Neural cell (in vitro differentiated cells): ENCODE measurements around the gene USB1. TPM values are rescaled to one million over a fixed set of nuclear protein-coding genes. Genes with fewer than 3 reads are reported as not detected.

Experiments used
- H2AFZ ChIP-seq: fragments of 200-600, 300-800 bp; sonication (generic), shearing (Covaris generic); 2 replicates; pipeline ENCODE4 v1.6.0; 2014; ENCODE audit warnings: low read depth, mild to moderate bottlenecking, antibody characterized with exemption, low read length, moderate library complexity
- H3F3A ChIP-seq: fragments of 200-600 bp; shearing (Covaris generic); 2 replicates; pipeline ENCODE4 v1.6.1; 2016; ENCODE audit warnings: mild to moderate bottlenecking, moderate library complexity, mixed read lengths, antibody characterized with exemption, low read length; ENCODE audit not compliant: insufficient read depth, poor library complexity, severe bottlenecking
- H3K27ac ChIP-seq: fragments of 200-600, 300-800 bp; sonication (generic), shearing (Covaris generic); 2 replicates; pipeline ENCODE4 v1.5.1; 2014; ENCODE audit warnings: mild to moderate bottlenecking, low read length, moderate library complexity
- H3K27me3 ChIP-seq: fragments of 300-800, 200-600 bp; sonication (generic), shearing (Covaris generic); 2 replicates; pipeline ENCODE4 v1.6.0; 2014; ENCODE audit warnings: mild to moderate bottlenecking, low read depth, low read length, moderate library complexity; ENCODE audit not compliant: insufficient read depth
- H3K36me3 ChIP-seq: fragments of 300-800, 200-600 bp; sonication (generic), shearing (Covaris generic); 2 replicates; pipeline ENCODE4 v1.5.1; 2014; ENCODE audit warnings: mild to moderate bottlenecking, antibody characterized with exemption, low read length, moderate library complexity; ENCODE audit not compliant: insufficient read depth
- H3K4me2 ChIP-seq: fragments of 300-800, 200-600 bp; sonication (generic), shearing (Covaris generic); 2 replicates; pipeline ENCODE4 v1.6.0; 2014; ENCODE audit warnings: mild to moderate bottlenecking, low read length
- H3K4me3 ChIP-seq: fragments of 300-800, 200-600 bp; sonication (generic), shearing (Covaris generic); 2 replicates; pipeline ENCODE4 v1.5.1; 2014; ENCODE audit warnings: mild to moderate bottlenecking, low read length, moderate library complexity
- H3K79me2 ChIP-seq: fragments of 200-600 bp; shearing (Covaris generic); replicated peaks from 2 replicates; pipeline ENCODE4 v1.6.0; 2014; ENCODE audit warnings: mild to moderate bottlenecking, low read length, moderate library complexity; ENCODE audit not compliant: insufficient read depth
- H3K9ac ChIP-seq: fragments of 300-800, 200-600 bp; sonication (generic), shearing (Covaris generic); 2 replicates; pipeline ENCODE4 v1.6.1; 2016; ENCODE audit warnings: mild to moderate bottlenecking, low read length, mixed read lengths
- H3K9me2 ChIP-seq: fragments of 200-600 bp; shearing (Covaris generic); 2 replicates; pipeline ENCODE4 v1.6.1; 2016; ENCODE audit warnings: mild to moderate bottlenecking, low read length, mixed read lengths; ENCODE audit not compliant: insufficient read depth
- H3K9me3 ChIP-seq: fragments of 200-600, 300-800 bp; sonication (generic), shearing (Covaris generic); 2 replicates; pipeline ENCODE4 v1.6.1; 2016; ENCODE audit warnings: mild to moderate bottlenecking, mixed run types, low read length, moderate library complexity, mixed read lengths
- H4K20me1 ChIP-seq: fragments of 200-600 bp; shearing (Covaris generic); 2 replicates; pipeline ENCODE4 v1.6.1; 2016; ENCODE audit warnings: mild to moderate bottlenecking, mixed run types; ENCODE audit not compliant: insufficient read depth
- EP300 ChIP-seq: fragments of 450-650 bp; conservative IDR thresholded peaks from 2 replicates; pipeline ENCODE4 v1.6.1; 2014; ENCODE audit warnings: antibody characterized with exemption, mild to moderate bottlenecking, moderate library complexity; ENCODE audit not compliant: poor library complexity, severe bottlenecking
- EZH2 ChIP-seq: fragments of 200-600, 300-800 bp; shearing (Covaris generic), sonication (generic); IDR thresholded peaks from 2 replicates; pipeline ENCODE4 v1.6.1; 2014; ENCODE audit warnings: antibody characterized with exemption, low read length, borderline replicate concordance, mild to moderate bottlenecking; ENCODE audit not compliant: insufficient read depth, poor library complexity, severe bottlenecking
- MXI1 ChIP-seq: fragments of 450-650 bp; conservative IDR thresholded peaks from 2 replicates; pipeline ENCODE4 v1.6.1; 2014; ENCODE audit warnings: antibody characterized with exemption, mild to moderate bottlenecking; ENCODE audit not compliant: poor library complexity, severe bottlenecking
- POLR2AphosphoS5 ChIP-seq: IDR thresholded peaks from 2 replicates; pipeline ENCODE4 v1.6.1; 2012
- RAD21 ChIP-seq: fragments of 450-650 bp; conservative IDR thresholded peaks from 2 replicates; pipeline ENCODE4 v1.6.1; 2014; ENCODE audit warnings: antibody characterized with exemption, mild to moderate bottlenecking, moderate library complexity
- SMC3 ChIP-seq: fragments of 450-650 bp; conservative IDR thresholded peaks from 2 replicates; pipeline ENCODE4 v1.6.1; 2014; ENCODE audit warnings: antibody characterized with exemption, mild to moderate bottlenecking, moderate library complexity; ENCODE audit not compliant: poor library complexity
- TAF1 ChIP-seq: IDR thresholded peaks from 2 replicates; pipeline ENCODE4 v1.6.1; 2012; ENCODE audit warnings: low read depth
- polyA plus RNA-seq: library from polyadenylated mRNA; depleted of rRNA; stranded (reverse); fragments of >200 nt; gene quantifications from 2 replicates; pipeline ENCODE4 v1.2.3, GENCODE V29; 2014
- TF ChIP-seq, protein P1 (sequence below): IDR thresholded peaks from 2 replicates; pipeline ENCODE4 v1.6.1; 2012; ENCODE audit warnings: borderline replicate concordance
- TF ChIP-seq, protein P2 (sequence below): fragments of 450-650 bp; IDR thresholded peaks from 2 replicates; pipeline ENCODE4 v1.5.1; 2014; ENCODE audit warnings: antibody characterized with exemption, mild to moderate bottlenecking, moderate library complexity; ENCODE audit not compliant: poor library complexity, severe bottlenecking

The USB1 gene
- polyA plus RNA-seq, 1 donor from 2014 or later, result 25.7 TPM

DNA sequence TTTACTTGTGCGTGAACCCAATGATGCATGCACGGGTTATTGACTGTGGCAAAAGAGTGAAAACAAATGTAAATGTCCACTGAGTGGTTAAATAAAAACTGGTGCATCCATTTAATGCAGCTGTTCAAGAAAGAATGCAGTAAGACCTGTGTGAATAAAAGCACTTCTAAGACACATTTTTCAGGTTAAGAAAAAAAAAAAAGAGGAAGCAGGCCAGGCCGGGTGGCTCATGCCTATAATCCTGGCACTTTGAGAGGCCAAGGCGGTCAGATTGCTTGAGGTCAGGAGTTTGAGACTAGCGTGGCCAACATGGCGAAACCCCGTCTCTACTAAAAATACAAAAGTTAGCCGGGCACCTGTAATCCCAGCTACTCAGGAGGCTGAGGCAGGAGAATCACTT, 42.1 kb upstream of the USB1 start:
- Histone ChIP-seq H2AFZ (no peak overlapping the region), H3K9ac (no peak overlapping the region)

DNA sequence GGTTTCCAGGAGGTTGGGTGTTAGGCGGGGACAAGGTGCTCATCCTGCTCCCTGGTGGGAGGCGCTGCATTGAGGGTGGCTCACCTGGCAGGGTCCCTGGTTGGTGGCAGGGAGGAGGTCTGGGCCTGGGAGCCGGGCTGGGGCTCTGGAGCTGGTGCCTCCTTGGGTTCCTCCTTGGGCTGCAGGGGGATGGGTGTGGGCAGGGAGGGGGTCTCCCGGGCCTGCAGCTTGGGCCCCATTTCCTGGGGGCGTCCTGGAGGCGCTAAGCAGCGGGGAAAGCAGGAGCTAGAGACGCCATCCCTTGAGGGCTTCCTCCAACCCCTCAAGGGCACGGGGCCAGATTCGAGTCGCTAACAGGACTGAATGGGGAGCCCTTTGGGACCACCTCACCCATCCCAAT, 41.4 kb upstream of the USB1 start:
- no peak overlapping the region for H3K4me2 ChIP-seq
- H3K79me2 ChIP-seq, result no peaks in the 10 kb centered on the region
- H3F3A ChIP-seq, result no peaks in the 10 kb centered on the region
- no peaks in the 10 kb centered on the region for H3K9me2 ChIP-seq
- no peak overlapping the region for H2AFZ ChIP-seq
- no peak overlapping the region for H3K27ac ChIP-seq
- H3K9me3 ChIP-seq, result no peaks in the 10 kb centered on the region
- H4K20me1 ChIP-seq, result no peaks in the 10 kb centered on the region
- no peaks in the 10 kb centered on the region for H3K27me3 ChIP-seq
- no peaks in the 10 kb centered on the region for H3K36me3 ChIP-seq
- H3K4me3 ChIP-seq, result no peak overlapping the region
- H3K9ac ChIP-seq, result no peak overlapping the region
- TF ChIP-seq TAF1 (no peak), POLR2AphosphoS5 (no peak), EP300 (no peak), SMC3 (no peak), MXI1 (no peak), EZH2 (no peak)

More for the DNA sequence above, 42.1 kb upstream of the USB1 start:
- no peaks in the 10 kb centered on the region for H3K27me3 ChIP-seq
- H3K27ac ChIP-seq, result no peak overlapping the region
- H3K9me2 ChIP-seq, result no peaks in the 10 kb centered on the region
- no peaks in the 10 kb centered on the region for H4K20me1 ChIP-seq
- no peaks in the 10 kb centered on the region for H3K36me3 ChIP-seq
- H3F3A ChIP-seq, result no peaks in the 10 kb centered on the region
- H3K79me2 ChIP-seq, result no peaks in the 10 kb centered on the region
- no peak overlapping the region for H3K4me2 ChIP-seq
- TF ChIP-seq EP300, result no peak
- TF ChIP-seq, protein P1, sequence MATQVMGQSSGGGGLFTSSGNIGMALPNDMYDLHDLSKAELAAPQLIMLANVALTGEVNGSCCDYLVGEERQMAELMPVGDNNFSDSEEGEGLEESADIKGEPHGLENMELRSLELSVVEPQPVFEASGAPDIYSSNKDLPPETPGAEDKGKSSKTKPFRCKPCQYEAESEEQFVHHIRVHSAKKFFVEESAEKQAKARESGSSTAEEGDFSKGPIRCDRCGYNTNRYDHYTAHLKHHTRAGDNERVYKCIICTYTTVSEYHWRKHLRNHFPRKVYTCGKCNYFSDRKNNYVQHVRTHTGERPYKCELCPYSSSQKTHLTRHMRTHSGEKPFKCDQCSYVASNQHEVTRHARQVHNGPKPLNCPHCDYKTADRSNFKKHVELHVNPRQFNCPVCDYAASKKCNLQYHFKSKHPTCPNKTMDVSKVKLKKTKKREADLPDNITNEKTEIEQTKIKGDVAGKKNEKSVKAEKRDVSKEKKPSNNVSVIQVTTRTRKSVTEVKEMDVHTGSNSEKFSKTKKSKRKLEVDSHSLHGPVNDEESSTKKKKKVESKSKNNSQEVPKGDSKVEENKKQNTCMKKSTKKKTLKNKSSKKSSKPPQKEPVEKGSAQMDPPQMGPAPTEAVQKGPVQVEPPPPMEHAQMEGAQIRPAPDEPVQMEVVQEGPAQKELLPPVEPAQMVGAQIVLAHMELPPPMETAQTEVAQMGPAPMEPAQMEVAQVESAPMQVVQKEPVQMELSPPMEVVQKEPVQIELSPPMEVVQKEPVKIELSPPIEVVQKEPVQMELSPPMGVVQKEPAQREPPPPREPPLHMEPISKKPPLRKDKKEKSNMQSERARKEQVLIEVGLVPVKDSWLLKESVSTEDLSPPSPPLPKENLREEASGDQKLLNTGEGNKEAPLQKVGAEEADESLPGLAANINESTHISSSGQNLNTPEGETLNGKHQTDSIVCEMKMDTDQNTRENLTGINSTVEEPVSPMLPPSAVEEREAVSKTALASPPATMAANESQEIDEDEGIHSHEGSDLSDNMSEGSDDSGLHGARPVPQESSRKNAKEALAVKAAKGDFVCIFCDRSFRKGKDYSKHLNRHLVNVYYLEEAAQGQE, result no peak
- no peak for TF ChIP-seq RAD21
- no peak for TF ChIP-seq MXI1
- TF ChIP-seq TAF1, result no peak
- no peak for TF ChIP-seq SMC3
- TF ChIP-seq POLR2AphosphoS5, result no peak
- TF ChIP-seq EZH2, result no peak
- TF ChIP-seq, protein P2, sequence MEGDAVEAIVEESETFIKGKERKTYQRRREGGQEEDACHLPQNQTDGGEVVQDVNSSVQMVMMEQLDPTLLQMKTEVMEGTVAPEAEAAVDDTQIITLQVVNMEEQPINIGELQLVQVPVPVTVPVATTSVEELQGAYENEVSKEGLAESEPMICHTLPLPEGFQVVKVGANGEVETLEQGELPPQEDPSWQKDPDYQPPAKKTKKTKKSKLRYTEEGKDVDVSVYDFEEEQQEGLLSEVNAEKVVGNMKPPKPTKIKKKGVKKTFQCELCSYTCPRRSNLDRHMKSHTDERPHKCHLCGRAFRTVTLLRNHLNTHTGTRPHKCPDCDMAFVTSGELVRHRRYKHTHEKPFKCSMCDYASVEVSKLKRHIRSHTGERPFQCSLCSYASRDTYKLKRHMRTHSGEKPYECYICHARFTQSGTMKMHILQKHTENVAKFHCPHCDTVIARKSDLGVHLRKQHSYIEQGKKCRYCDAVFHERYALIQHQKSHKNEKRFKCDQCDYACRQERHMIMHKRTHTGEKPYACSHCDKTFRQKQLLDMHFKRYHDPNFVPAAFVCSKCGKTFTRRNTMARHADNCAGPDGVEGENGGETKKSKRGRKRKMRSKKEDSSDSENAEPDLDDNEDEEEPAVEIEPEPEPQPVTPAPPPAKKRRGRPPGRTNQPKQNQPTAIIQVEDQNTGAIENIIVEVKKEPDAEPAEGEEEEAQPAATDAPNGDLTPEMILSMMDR, result no peak
- H3K9me3 ChIP-seq, result no peaks in the 10 kb centered on the region
- H3K4me3 ChIP-seq, result no peak overlapping the region

DNA sequence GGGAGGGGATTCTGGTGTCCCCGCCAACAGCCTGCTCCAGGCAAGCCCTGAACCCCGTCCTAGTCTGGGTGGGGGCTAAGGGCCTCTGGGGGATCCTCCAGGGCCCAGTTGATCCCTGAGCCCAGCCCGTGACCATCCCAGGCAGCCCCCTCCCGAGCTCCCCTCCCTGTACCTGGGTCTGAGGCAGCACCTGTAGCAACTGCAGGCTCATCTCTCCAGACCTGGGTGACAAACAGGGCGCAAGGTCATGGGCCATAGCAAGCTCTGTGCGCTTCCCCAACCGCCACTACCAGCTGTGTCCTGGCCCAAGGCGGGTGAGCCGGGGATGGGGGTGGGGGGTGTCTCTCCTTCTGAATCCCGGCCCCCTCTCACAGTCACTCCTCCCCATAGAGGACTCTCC, 40.9 kb upstream of the USB1 start:
- Histone ChIP-seq H3K9ac (no peak overlapping the region), H3K9me3 (no peaks in the 10 kb centered on the region), H2AFZ (no peak overlapping the region), H3K4me3 (no peak overlapping the region), H4K20me1 (no peaks in the 10 kb centered on the region), H3K4me2 (no peak overlapping the region), H3K9me2 (no peaks in the 10 kb centered on the region), H3K27ac (no peak overlapping the region), H3K36me3 (no peaks in the 10 kb centered on the region), H3F3A (no peaks in the 10 kb centered on the region), H3K27me3 (no peaks in the 10 kb centered on the region), H3K79me2 (no peaks in the 10 kb centered on the region)
- no peak for TF ChIP-seq POLR2AphosphoS5
- TF ChIP-seq, protein P2, result no peak
- no peak for TF ChIP-seq TAF1
- TF ChIP-seq, protein P1, result no peak
- TF ChIP-seq RAD21, result no peak
- TF ChIP-seq SMC3, result no peak
- TF ChIP-seq MXI1, result no peak
- TF ChIP-seq EZH2, result no peak
- TF ChIP-seq EP300, result no peak
